Lower leg skin (tissue), 4 donors: ENCODE results near the gene KLK2. TPM values are rescaled to one million over a fixed set of nuclear protein-coding genes. Genes with fewer than 3 reads are reported as not detected.

Experiments
- DNase-seq, 2 donors: peaks; one replicate each; pipeline ENCODE4 v3.0.0-alpha.2; 2019; ENCODE audit warnings: low spot score in 2 of 2
- H3K4me3 ChIP-seq: fragments of 200-600 bp; sonication (generic); 2 replicates; pipeline ENCODE4 v1.5.1; 2017; ENCODE audit warnings: mild to moderate bottlenecking, low read depth; ENCODE audit not compliant: poor library complexity, severe bottlenecking
- CTCF ChIP-seq, 3 donors: fragments of 450-650 bp; IDR thresholded peaks; one replicate each; pipeline ENCODE4 v1.5.1; 2016; ENCODE audit warnings: antibody characterized with exemption in 3 of 3, mild to moderate bottlenecking in 3 of 3, moderate library complexity in 2 of 3
- POLR2A ChIP-seq, 2 donors: fragments of 450-650 bp; IDR thresholded peaks; one replicate each; pipeline ENCODE4 v1.6.1; 2016 to 2017; ENCODE audit warnings: antibody characterized with exemption in 2 of 2, mild to moderate bottlenecking in 1 of 2, moderate library complexity in 1 of 2
- WGBS, 2 donors: methylation state at CpG; one replicate each; pipeline ENCODE4 v1.1.5; 2018; 5-methylcytosine and 5-hydroxymethylcytosine counted together
- intact Hi-C: fragments of 100-400 bp; cut with DNase I; formaldehyde crosslinking; loops from one replicate; pipeline ENCODE4 v1.15.0; 2023; ENCODE audit warnings: low total_unique reads
- total RNA-seq, 4 donors: library from RNA; depleted of rRNA; stranded (reverse); fragments of >200 nt; gene quantifications; one replicate each; pipeline ENCODE4 v1.1.0, GENCODE V29; 2016

The KLK2 gene
- total RNA-seq, 4 donors from 2014 or later: 5.3 to 31.2 TPM; not detected in 2

- H3K4me3 ChIP-seq: no peak overlapping the region
- 70 to 79% methylated on average over 7 of the region's 7 CpGs for WGBS, 2 donors
- intact Hi-C loops: no loop called here
- DNase-seq: no peak
- TF ChIP-seq CTCF (IDR thresholded peaks at IDR 0.05) (no peak), POLR2A (IDR thresholded peaks at IDR 0.05) (no peak)
These were observed 42.2 kb upstream of the KLK2 start for GRCh38 chr19:50831026-50831396.

GRCh38 chr19:50832666-50833065, 40.6 kb upstream of the KLK2 start:
- DNase-seq: no peak
- intact Hi-C loops: no loop called here
- WGBS, 2 donors: 87 to 91% methylated on average over 8 of the region's 8 CpGs
- H3K4me3 ChIP-seq: no peak overlapping the region
- no peak for TF ChIP-seq POLR2A (IDR thresholded peaks at IDR 0.05)

- no peak for DNase-seq
- TF ChIP-seq POLR2A (IDR thresholded peaks at IDR 0.05) (no peak), CTCF (IDR thresholded peaks at IDR 0.05) (no peak)
- intact Hi-C loops: no loop called here
- WGBS, 2 donors: 69% methylated on average over 8 of the region's 8 CpGs
- no peak within 1 kb of the TSS for H3K4me3 ChIP-seq
These were observed 40.0 kb upstream of the KLK2 start, which contains the start of gene KLK15 for GRCh38 chr19:50833117-50833801. KLK15 (minus strand) TSS chr19:50833574; CDS start chr19:50831492, 2,082 bp downstream.

GRCh38 chr19:50833802-50834167, 39.5 kb upstream of the KLK2 start:
- intact Hi-C loops: no loop called here
- TF ChIP-seq CTCF (IDR thresholded peaks at IDR 0.05) (no peak), POLR2A (IDR thresholded peaks at IDR 0.05) (no peak)
- no peak for DNase-seq
- no peak overlapping the region for H3K4me3 ChIP-seq
- 91% methylated on average over 6 of the region's 6 CpGs for WGBS, 2 donors

GRCh38 chr19:50835103-50835784, 38.0 kb upstream of the KLK2 start:
- TF ChIP-seq CTCF (IDR thresholded peaks at IDR 0.05) (no peak), POLR2A (IDR thresholded peaks at IDR 0.05) (no peak)
- WGBS, 2 donors: 25 to 28% methylated on average over 13 of the region's 13 CpGs
- intact Hi-C loops: no loop called here
- DNase-seq: no peak
- peak overlapping the region; percentile 17 for H3K4me3 ChIP-seq

GRCh38 chr19:50835785-50836542, 37.3 kb upstream of the KLK2 start:
- TF ChIP-seq CTCF (IDR thresholded peaks at IDR 0.05): no peak
- no peak for TF ChIP-seq POLR2A (IDR thresholded peaks at IDR 0.05)
- peak overlapping the region; percentile 17 for H3K4me3 ChIP-seq
- 3 to 5% methylated on average over 32 to 48 of the region's 67 CpGs for WGBS, 2 donors
- DNase-seq: peak in 1 of 2 donors; percentile 89
- intact Hi-C loops: no loop called here
